ENCODE data around the gene PPM1N. TPM values are rescaled to one million over a fixed set of nuclear protein-coding genes. Genes with fewer than 3 reads are reported as not detected.

The PPM1N gene
- total RNA-seq, 3 donors from 2014 or later = 1.8 to 2.5 (median 2.3) TPM

DNA sequence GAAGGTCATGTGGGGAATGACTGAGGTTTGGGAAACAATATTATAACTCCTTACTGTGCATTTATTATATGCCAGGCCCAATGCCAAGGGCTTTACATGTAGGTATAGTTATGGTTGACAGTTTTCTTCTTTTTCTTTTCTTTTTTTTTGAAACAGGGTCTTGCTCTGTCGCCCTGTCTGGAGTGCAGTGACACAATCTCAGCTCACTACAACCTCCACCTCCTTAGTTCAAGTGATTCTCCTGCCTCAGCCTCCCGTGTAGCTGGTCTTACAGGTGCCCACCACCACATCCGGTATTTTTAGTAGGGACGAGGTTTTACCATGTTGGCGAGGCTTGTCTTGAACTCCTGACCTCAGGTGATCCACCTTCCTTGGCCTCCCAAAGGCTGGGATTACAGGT lies 15.2 kb upstream of the PPM1N start:
- Histone ChIP-seq H3K4me3 (no peak overlapping the region), H3K4me1 (no peaks in the 10 kb centered on the region), H3K9me3 (no peaks in the 10 kb centered on the region), H3K27ac (no peak overlapping the region), H3K27me3 (no peaks in the 10 kb centered on the region), H3K36me3 (no peaks in the 10 kb centered on the region)
- intact Hi-C loops (cut with DNase I; ENCODE audit: low total_unique reads) = no loop called here
- no peak for TF ChIP-seq CTCF (IDR thresholded peaks at IDR 0.05)
- no peak for DNase-seq (ENCODE audit: low spot score in 2 of 2)

DNA sequence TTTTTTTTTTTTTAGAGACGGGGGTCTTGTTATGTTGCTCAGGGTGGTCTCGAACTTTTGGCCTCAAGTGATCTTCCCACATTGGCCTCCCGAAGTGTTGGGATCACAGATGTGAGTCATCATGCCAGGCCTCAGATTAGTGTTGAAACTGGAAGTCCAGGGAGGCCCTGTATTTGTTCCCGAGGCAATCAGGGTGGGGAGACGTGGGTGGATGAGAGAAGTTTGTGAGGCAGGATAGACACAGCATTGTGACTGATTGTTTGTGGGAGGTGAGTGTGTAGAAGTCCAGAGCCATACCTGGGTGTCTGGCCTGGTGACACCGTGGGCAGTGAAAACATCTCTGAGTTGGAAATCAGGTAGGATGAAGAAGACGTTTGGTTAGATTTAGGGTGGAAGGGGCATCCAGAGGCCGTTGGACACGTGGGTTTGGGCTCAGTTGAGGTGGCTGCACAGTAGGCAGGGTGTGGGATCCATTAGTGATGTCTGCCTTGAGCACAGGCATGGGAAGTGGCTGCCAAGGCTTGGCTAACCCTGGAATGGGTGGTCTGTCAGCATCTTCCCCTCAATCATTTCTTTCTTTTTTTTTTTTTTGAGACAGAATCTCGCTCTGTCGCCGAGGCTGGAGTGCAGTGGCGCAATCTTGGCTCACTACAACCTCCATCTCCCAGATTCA lies 13.8 kb upstream of the PPM1N start:
- Histone ChIP-seq H3K27me3 (no peaks in the 10 kb centered on the region), H3K4me1 (no peaks in the 10 kb centered on the region), H3K4me3 (no peak overlapping the region), H3K27ac (no peak overlapping the region), H3K9me3 (no peaks in the 10 kb centered on the region), H3K36me3 (no peaks in the 10 kb centered on the region)
- intact Hi-C loops (cut with DNase I; ENCODE audit: low total_unique reads) = no loop called here
- no peak for DNase-seq (ENCODE audit: low spot score in 2 of 2)
- TF ChIP-seq POLR2A (IDR thresholded peaks at IDR 0.05) (no peak), POLR2AphosphoS5 (IDR thresholded peaks at IDR 0.05) (no peak), CTCF (IDR thresholded peaks at IDR 0.05) (no peak)

- Histone ChIP-seq H3K36me3 (no peaks in the 10 kb centered on the region), H3K27ac (peak overlapping the region; percentile 75 to 80), H3K27me3 (no peaks in the 10 kb centered on the region), H3K4me1 (no peaks in the 10 kb centered on the region), H3K9me3 (no peaks in the 10 kb centered on the region), H3K4me3 (peak overlapping the region; percentile 58 to 80 (median 66))
- DNase-seq (ENCODE audit: low spot score in 2 of 2) = peak; percentile 98
- intact Hi-C loops (cut with DNase I; ENCODE audit: low total_unique reads) = no loop called here
- peak; percentile 77 to 93 (median 83) for TF ChIP-seq CTCF (IDR thresholded peaks at IDR 0.05)
- peak in 1 of 3 donors; percentile 24 for TF ChIP-seq POLR2AphosphoS5 (IDR thresholded peaks at IDR 0.05)
- no peak for TF ChIP-seq POLR2A (IDR thresholded peaks at IDR 0.05)
Measured at GRCh38 chr19:45485305-45486077, 12.8 kb upstream of the PPM1N start.

- TF ChIP-seq POLR2AphosphoS5 (IDR thresholded peaks at IDR 0.05) = no peak
- TF ChIP-seq POLR2A (IDR thresholded peaks at IDR 0.05) = no peak
- TF ChIP-seq CTCF (IDR thresholded peaks at IDR 0.05) = no peak
- peaks cover 0 to 2% of the 10 kb centered on the region in 2 donors for H3K4me1 ChIP-seq
- H3K4me3 ChIP-seq = no peak overlapping the region
- H3K27me3 ChIP-seq = no peaks in the 10 kb centered on the region
- no peaks in the 10 kb centered on the region for H3K36me3 ChIP-seq
- no peak for DNase-seq (ENCODE audit: low spot score in 2 of 2)
- no peaks in the 10 kb centered on the region for H3K9me3 ChIP-seq
- no peak overlapping the region for H3K27ac ChIP-seq
- intact Hi-C loops (cut with DNase I; ENCODE audit: low total_unique reads) = no loop called here
Measured at GRCh38 chr19:45488708-45489107, 9.5 kb upstream of the PPM1N start.

DNA sequence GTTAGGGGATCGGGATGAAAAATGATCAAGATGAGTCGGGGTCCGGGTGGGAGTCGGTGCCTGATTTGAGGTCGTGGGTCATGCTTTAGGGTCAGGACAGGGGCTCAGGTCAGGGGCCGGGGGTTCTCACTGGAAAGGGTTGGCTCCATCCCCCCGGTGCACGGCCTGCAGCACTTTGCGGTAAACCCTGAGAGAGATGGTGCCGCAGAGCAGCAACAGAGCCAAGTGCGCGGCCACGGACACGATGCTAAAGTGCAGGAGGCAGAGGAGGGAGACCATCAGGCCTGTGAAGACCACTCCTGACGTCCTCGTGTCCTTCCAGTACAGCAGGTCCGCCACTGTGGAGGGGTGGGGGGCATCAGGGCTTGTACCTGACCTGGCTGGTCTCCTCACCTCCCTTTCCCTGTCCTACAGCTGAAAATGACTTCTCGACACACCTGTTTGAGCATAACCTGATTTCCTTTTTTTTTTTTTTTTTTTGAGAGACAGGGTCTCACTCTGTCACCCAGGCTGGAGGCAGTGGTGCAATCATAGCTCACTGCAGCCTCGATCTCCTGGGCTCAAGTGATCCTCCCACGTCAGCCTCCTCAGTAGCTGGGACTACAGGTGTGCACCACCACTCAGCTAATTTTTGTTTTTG lies 8.9 kb upstream of the PPM1N start:
- TF ChIP-seq POLR2A (IDR thresholded peaks at IDR 0.05) (no peak), POLR2AphosphoS5 (IDR thresholded peaks at IDR 0.05) (no peak)
- peaks cover 0 to 2% of the 10 kb centered on the region in 2 donors for H3K4me1 ChIP-seq
- no peaks in the 10 kb centered on the region for H3K27me3 ChIP-seq
- DNase-seq (ENCODE audit: low spot score in 2 of 2) = no peak
- H3K27ac ChIP-seq = no peak overlapping the region
- intact Hi-C loops (cut with DNase I; ENCODE audit: low total_unique reads) = no loop called here
- no peak overlapping the region for H3K4me3 ChIP-seq
- H3K36me3 ChIP-seq = no peaks in the 10 kb centered on the region
- H3K9me3 ChIP-seq = no peaks in the 10 kb centered on the region
